Activated CD8-positive, alpha-beta memory T cell treated with anti-CD3 and anti-CD28 coated beads, Interleukin-2, amount 10 ng/mL, durations not matched to agents 7 days and 5 days (primary cell): ENCODE measurements around the gene CNOT4. TPM values are rescaled to one million over a fixed set of nuclear protein-coding genes. Genes with fewer than 3 reads are reported as not detected.

Experiments used
- ATAC-seq: fragments of 150-1000 bp; cut with Tn5 transposase; one replicate; pipeline ENCODE4 v1.10.0; 2021; ENCODE audit warnings: moderate library complexity
- CTCF ChIA-PET: fragments of 350-600 bp; sonication (Branson Sonifier 250); formaldehyde crosslinking; loops from one replicate; lab custom pipeline; 2021; ENCODE audit warnings: antibody characterized with exemption; lab: Charles Lee
- DNase-seq: peaks from one replicate; pipeline ENCODE4 v3.0.0-alpha.2; 2020
- H3K27ac Mint-ChIP-seq: one replicate; pipeline ENCODE4 v1.8.0; 2021; ENCODE audit warnings: mild to moderate bottlenecking, mixed read lengths
- H3K27me3 Mint-ChIP-seq: one replicate; pipeline ENCODE4 v1.8.0; 2021; ENCODE audit warnings: mixed read lengths
- H3K36me3 Mint-ChIP-seq: one replicate; pipeline ENCODE4 v1.8.0; 2021; ENCODE audit warnings: mild to moderate bottlenecking, mixed read lengths
- H3K4me1 Mint-ChIP-seq: one replicate; pipeline ENCODE4 v1.8.0; 2021; ENCODE audit warnings: mixed read lengths
- H3K4me3 Mint-ChIP-seq: one replicate; pipeline ENCODE4 v1.8.0; 2021; ENCODE audit warnings: mild to moderate bottlenecking, moderate library complexity, mixed read lengths
- H3K9me3 Mint-ChIP-seq: one replicate; pipeline ENCODE4 v1.8.0; 2022; ENCODE audit warnings: low read depth, mixed read lengths
- total RNA-seq, 2 experiments: library from RNA; stranded (reverse); gene quantifications; one replicate each; pipeline ENCODE4 v1.2.3, GENCODE V29; 2021

Gene CNOT4
- total RNA-seq, 2 experiments from 2014 or later: 21.1 to 26.5 TPM

DNA sequence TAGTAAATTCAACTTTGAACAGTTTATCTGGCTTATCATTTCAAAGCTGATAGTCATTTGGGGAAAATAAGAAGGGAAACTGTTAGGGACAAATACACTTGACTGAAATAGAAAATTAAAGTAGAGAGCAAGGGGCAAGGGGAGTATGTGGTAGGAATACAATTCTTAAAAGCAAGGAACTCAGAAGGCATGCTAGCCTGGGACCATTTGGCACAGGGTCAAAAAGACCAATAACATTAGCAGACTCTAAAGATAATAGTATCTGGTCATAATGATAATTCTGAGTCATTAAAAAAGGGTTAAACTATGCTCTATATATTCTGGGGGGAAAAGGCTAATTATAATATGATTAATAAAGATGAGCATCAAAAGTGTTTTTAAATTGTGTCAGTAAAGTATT is 112.2 kb downstream of the CNOT4 start:
- H3K4me3 Mint-ChIP-seq: no peak overlapping the region
- no peaks in the 10 kb centered on the region for H3K27me3 Mint-ChIP-seq
- DNase-seq (no peak), ATAC-seq (no peak)
- peaks cover 15% of the 10 kb centered on the region for H3K36me3 Mint-ChIP-seq
- H3K9me3 Mint-ChIP-seq: no peaks in the 10 kb centered on the region
- H3K27ac Mint-ChIP-seq: no peak overlapping the region
- no peaks in the 10 kb centered on the region for H3K4me1 Mint-ChIP-seq
- CTCF ChIA-PET: no interaction called here

DNA sequence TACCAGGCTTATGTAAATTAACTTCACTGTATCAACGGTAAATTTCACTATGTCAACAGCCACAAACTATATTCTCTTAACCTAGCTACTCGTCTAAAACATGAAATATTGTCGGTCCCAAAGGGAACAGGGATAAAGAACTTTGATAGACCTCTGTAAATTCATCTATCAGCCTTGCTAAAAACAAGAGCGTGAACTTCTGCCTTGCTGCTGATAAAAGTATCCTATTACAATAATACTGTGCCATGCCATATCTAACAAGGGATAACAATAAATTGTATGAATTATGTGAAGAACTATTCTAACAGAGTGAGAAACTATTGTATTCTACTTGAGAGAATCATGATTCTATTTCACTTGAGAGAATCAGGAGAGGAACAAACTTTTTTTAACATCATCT is 117.2 kb downstream of the CNOT4 start:
- no peaks in the 10 kb centered on the region for H3K4me1 Mint-ChIP-seq
- no peak overlapping the region for H3K4me3 Mint-ChIP-seq
- no peaks in the 10 kb centered on the region for H3K27me3 Mint-ChIP-seq
- peaks cover 25% of the 10 kb centered on the region for H3K36me3 Mint-ChIP-seq
- DNase-seq: no peak
- H3K27ac Mint-ChIP-seq: no peak overlapping the region
- no peak for ATAC-seq
- no peaks in the 10 kb centered on the region for H3K9me3 Mint-ChIP-seq
- CTCF ChIA-PET: no interaction called here

GRCh38 chr7:135391514-135391913 is 118.4 kb downstream of the CNOT4 start:
- no peaks in the 10 kb centered on the region for H3K4me1 Mint-ChIP-seq
- H3K4me3 Mint-ChIP-seq: no peak overlapping the region
- no peak for ATAC-seq
- H3K27ac Mint-ChIP-seq: no peak overlapping the region
- peaks cover 28% of the 10 kb centered on the region for H3K36me3 Mint-ChIP-seq
- no peaks in the 10 kb centered on the region for H3K27me3 Mint-ChIP-seq
- CTCF ChIA-PET: no interaction called here
- no peaks in the 10 kb centered on the region for H3K9me3 Mint-ChIP-seq
- no peak for DNase-seq

DNA sequence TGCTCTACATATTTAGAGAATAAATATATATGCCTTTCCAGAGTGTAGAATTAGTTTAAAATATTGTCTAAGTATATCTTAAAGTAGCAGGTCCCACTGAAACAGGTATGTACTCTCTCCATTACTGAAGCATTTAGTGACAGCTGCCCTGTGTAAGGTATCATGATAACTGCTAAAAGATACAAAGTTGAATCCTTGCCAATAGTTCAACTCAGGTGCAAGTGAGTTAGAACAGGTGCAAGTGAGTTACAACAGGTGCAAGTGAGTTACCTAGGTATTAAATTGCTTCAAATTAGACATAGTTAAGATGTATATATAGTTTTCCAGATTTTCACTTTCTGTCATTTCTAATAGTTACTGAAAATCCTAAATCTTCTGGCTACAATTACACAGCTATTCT is 119.1 kb downstream of the CNOT4 start:
- no peaks in the 10 kb centered on the region for H3K27me3 Mint-ChIP-seq
- no peaks in the 10 kb centered on the region for H3K4me1 Mint-ChIP-seq

GRCh38 chr7:135389971-135390370 is 119.9 kb downstream of the CNOT4 start:
- CTCF ChIA-PET: no interaction called here
- H3K36me3 Mint-ChIP-seq: peaks cover 25% of the 10 kb centered on the region
- no peaks in the 10 kb centered on the region for H3K4me1 Mint-ChIP-seq
- no peak overlapping the region for H3K27ac Mint-ChIP-seq
- ATAC-seq (no peak), DNase-seq (no peak)
- H3K9me3 Mint-ChIP-seq: no peaks in the 10 kb centered on the region
- no peaks in the 10 kb centered on the region for H3K27me3 Mint-ChIP-seq
- no peak overlapping the region for H3K4me3 Mint-ChIP-seq

More for the DNA sequence above, 119.1 kb downstream of the CNOT4 start:
- Mint-ChIP-seq H3K36me3 (peaks cover 29% of the 10 kb centered on the region), H3K27ac (no peak overlapping the region), H3K9me3 (no peaks in the 10 kb centered on the region), H3K4me3 (no peak overlapping the region)
- CTCF ChIA-PET: no interaction called here
- ATAC-seq (no peak), DNase-seq (no peak)

- Mint-ChIP-seq H3K27ac (no peak overlapping the region), H3K4me1 (no peaks in the 10 kb centered on the region), H3K9me3 (no peaks in the 10 kb centered on the region), H3K27me3 (no peaks in the 10 kb centered on the region), H3K4me3 (no peak overlapping the region), H3K36me3 (peaks cover 18% of the 10 kb centered on the region)
- DNase-seq: no peak
- CTCF ChIA-PET: no interaction called here
- ATAC-seq: no peak
Measured at GRCh38 chr7:135388616-135389015, 121.3 kb downstream of the CNOT4 start.

DNA sequence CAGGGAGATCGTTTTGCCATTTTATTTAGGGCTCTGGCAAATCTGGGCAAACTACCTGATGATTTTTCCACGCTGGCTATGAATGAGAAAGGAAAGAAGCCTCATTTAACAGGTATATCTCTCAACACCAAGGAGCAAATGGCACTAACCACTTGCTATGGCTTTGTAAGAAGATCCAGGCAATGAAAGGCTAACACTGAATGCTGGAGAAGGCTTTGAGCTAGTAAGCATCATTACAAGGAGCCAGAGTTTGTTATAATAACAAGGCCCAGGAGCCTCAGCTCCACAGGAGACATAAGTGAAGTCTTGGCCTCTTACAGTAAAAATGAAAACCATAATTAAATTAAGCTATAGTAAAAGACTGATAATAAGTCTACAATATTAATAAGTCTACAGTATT is 123.1 kb downstream of the CNOT4 start:
- no peaks in the 10 kb centered on the region for H3K9me3 Mint-ChIP-seq
- H3K4me3 Mint-ChIP-seq: no peak overlapping the region
- no peak overlapping the region for H3K27ac Mint-ChIP-seq
- no peaks in the 10 kb centered on the region for H3K27me3 Mint-ChIP-seq
- no peak for DNase-seq
- no peaks in the 10 kb centered on the region for H3K4me1 Mint-ChIP-seq
- CTCF ChIA-PET: no interaction called here
- peaks cover 8% of the 10 kb centered on the region for H3K36me3 Mint-ChIP-seq
- no peak for ATAC-seq

- no peaks in the 10 kb centered on the region for H3K9me3 Mint-ChIP-seq
- CTCF ChIA-PET: no interaction called here
- DNase-seq (no peak), ATAC-seq (no peak)
- H3K4me1 Mint-ChIP-seq: no peaks in the 10 kb centered on the region
- H3K27me3 Mint-ChIP-seq: no peaks in the 10 kb centered on the region
- H3K36me3 Mint-ChIP-seq: peaks cover 8% of the 10 kb centered on the region
- no peak overlapping the region for H3K4me3 Mint-ChIP-seq
- H3K27ac Mint-ChIP-seq: no peak overlapping the region
Measured at GRCh38 chr7:135386181-135386580, 123.7 kb downstream of the CNOT4 start.

DNA sequence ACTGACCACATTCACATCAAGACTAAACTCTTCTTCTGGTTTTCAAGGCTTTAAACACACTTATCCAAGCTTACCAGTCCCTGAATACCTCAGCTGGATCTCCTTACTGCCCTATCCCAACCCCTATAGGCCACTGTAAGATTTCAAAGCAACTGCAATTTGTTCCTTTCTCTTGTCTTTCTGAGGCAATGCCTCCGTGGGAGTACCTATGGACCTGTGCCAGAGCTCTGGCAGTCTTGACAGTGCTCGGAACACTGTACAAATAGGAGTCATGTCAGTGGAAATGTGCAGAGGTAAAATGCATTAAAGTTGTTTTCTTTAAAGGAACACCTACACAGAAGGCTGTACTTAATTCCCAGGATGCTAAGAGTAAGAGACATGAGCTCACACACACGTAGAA is 124.7 kb downstream of the CNOT4 start:
- Mint-ChIP-seq H3K27me3 (no peaks in the 10 kb centered on the region), H3K4me1 (no peaks in the 10 kb centered on the region), H3K36me3 (peaks cover 8% of the 10 kb centered on the region), H3K9me3 (no peaks in the 10 kb centered on the region), H3K27ac (no peak overlapping the region), H3K4me3 (no peak overlapping the region)
- DNase-seq (no peak), ATAC-seq (no peak)
- CTCF ChIA-PET: no interaction called here

DNA sequence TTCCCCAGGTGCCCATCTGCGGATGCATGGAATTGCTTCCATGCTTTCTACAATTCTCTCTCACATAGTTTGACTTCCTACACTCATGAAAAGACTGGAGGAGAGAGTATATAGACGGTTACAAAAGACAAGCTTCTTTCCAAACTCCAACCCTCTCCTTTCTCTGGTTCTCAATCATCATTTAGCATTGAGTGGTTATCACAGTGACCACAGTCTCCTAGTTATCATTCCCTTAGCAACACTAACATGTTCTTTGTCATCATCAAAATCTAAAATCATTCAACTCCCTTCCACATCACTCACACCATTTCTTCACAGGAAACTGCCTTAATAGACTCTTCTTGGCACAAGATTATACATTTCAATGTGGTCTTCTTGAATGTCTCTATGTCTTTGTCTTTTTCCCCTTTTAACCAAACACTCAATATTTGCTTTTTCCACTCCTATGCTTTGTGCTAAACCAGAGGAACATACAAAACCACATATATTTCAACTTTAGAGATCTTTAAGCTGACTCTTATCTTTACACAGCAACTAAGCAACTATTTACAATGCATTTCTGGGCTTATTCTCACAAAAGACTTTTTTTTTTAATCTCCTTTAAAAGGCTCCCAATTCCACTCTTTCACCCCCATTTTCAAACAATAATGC is 126.3 kb downstream of the CNOT4 start:
- Mint-ChIP-seq H3K9me3 (no peaks in the 10 kb centered on the region), H3K27me3 (no peaks in the 10 kb centered on the region), H3K27ac (no peak overlapping the region), H3K4me1 (no peaks in the 10 kb centered on the region), H3K4me3 (no peak overlapping the region), H3K36me3 (peaks cover 5% of the 10 kb centered on the region)
- CTCF ChIA-PET: no interaction called here
- DNase-seq: no peak
- no peak for ATAC-seq

DNA sequence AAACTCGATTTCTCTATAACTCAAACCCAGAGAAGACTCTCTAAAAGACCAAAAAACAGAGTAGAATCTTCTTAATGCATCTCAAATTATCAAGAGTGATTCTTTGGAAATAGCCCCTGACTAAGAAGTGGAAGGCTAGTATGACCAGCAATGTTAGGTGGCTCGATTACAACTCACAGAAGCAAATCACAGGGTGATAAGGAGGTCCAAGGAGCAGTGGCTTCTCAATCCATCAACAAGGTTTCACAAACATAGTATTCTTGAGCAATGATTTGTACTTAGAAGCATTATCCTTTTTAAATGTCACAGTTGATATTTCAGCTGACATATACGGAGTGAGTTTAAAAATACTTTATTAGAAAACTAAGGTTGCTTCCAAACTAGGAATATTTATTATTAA is 127.7 kb downstream of the CNOT4 start:
- CTCF ChIA-PET: no interaction called here
- no peak overlapping the region for H3K27ac Mint-ChIP-seq
- H3K4me3 Mint-ChIP-seq: no peak overlapping the region
- no peaks in the 10 kb centered on the region for H3K4me1 Mint-ChIP-seq
- ATAC-seq: no peak
- peaks cover 4% of the 10 kb centered on the region for H3K36me3 Mint-ChIP-seq
- no peaks in the 10 kb centered on the region for H3K27me3 Mint-ChIP-seq
- DNase-seq: no peak
- no peaks in the 10 kb centered on the region for H3K9me3 Mint-ChIP-seq

DNA sequence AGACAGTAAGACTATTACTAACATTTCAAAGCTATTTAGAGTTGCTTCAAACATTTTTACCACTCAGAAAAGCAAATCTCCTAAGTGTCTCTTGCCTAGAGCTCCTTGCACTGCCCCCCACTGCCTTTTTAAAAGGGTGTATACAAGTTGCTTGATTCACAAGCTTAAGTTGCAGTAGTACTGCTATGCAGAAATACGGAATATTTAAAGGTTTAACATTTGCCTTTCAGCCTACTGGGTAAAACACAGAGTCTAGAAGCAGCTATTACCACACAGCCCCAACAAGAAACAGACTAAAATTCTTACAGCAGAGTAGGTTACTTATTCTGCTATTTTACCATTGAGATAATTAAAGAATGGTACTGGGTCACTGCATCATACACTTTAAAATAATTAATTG is 128.5 kb downstream of the CNOT4 start:
- Mint-ChIP-seq H3K36me3 (no peaks in the 10 kb centered on the region), H3K27me3 (no peaks in the 10 kb centered on the region), H3K27ac (no peak overlapping the region), H3K9me3 (no peaks in the 10 kb centered on the region), H3K4me1 (no peaks in the 10 kb centered on the region), H3K4me3 (no peak overlapping the region)
- CTCF ChIA-PET: interaction anchor here (1.0 kb wide), 1 partner anchor 106 kb away, joined by 3 read pairs; no protein-coding TSS in a partner anchor
- DNase-seq (no peak), ATAC-seq (no peak)

GRCh38 chr7:135380351-135380750 is 129.6 kb downstream of the CNOT4 start:
- no peaks in the 10 kb centered on the region for H3K9me3 Mint-ChIP-seq
- no peaks in the 10 kb centered on the region for H3K27me3 Mint-ChIP-seq
- no peak overlapping the region for H3K27ac Mint-ChIP-seq
- DNase-seq (no peak), ATAC-seq (no peak)
- no peak overlapping the region for H3K4me3 Mint-ChIP-seq
- H3K36me3 Mint-ChIP-seq: peaks cover 3% of the 10 kb centered on the region
- H3K4me1 Mint-ChIP-seq: no peaks in the 10 kb centered on the region
- CTCF ChIA-PET: interaction anchor here (1.0 kb wide), 1 partner anchor 105 kb away, joined by 3 read pairs; no protein-coding TSS in a partner anchor

DNA sequence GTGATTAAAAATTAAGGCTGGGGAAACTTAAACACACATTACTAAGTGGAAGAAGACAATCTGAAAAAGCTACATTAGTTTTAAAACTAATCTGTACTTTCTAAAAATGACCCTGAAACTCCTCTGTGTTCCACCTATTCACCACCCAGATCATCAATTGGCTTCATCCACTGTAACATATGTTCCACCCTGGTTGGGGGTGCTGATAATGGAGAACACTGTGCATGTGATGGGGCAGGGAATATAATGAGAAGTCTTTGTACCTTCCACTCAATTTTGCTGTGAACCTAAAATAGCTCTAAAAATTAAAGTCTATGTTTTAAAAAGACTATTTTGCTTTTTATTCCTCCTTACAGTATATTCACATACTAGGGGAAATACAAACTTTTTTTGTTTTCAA is 132.7 kb downstream of the CNOT4 start:
- peaks cover 3% of the 10 kb centered on the region for H3K36me3 Mint-ChIP-seq
- no peaks in the 10 kb centered on the region for H3K4me1 Mint-ChIP-seq
- no peak overlapping the region for H3K27ac Mint-ChIP-seq
- H3K27me3 Mint-ChIP-seq: no peaks in the 10 kb centered on the region
- no peaks in the 10 kb centered on the region for H3K9me3 Mint-ChIP-seq
- DNase-seq (no peak), ATAC-seq (no peak)
- CTCF ChIA-PET: interaction anchor here (1.2 kb wide), 1 partner anchor 103 kb away, joined by 4 read pairs; no protein-coding TSS in a partner anchor
- H3K4me3 Mint-ChIP-seq: no peak overlapping the region
